ENCODE measurements around the gene PHRF1.

DNA sequence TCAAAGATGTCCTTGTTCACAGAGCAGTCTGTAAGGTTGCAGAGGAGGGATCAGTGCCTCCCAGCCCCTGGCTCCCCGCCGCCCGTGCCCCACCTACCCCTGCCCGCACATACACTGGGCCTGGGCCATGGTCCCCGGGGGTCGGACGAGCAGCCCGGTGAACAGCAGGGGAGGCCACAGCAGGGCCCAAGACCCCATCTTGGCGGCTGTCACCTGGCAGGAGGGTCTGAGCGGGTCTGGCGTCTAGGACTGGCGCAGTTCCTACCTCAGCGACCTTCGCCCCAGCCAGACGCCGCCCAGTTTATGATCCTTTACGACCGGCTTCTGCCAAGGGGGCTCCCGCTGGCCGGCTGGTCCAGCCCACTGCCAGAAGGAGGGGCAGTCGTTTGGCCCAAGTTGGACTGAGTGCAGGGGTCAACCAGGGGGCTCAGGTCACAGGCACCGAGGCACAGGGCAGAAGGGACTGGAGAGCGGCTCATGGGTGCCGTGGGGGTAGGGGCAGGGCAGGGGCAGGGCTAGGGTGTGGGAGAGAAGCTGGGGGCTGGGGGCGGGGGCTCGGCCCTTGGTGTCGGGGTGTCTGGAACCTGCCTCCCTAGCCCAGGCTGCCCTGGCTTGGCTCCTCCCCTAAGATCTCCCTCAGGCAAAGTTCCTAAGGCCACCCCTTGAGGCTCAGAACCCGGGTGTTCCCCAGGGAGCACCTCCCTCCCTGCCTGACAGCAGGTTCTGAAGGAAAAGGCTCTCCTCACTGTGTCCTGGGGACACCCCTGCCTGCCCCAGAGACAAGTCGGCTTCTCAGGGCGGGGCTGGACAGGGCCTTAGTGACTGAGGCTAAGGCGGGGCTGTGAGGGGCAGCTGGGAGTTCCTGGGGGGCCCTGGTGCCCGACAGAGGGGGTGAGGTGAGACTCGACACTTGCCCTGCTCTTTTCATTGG, 48.7 kb downstream of the PHRF1 start, which contains the start of gene CDHR5:
- no peak for TF ChIP-seq EZH2 (optimal IDR thresholded peaks at IDR 0.05; ENCODE audit: low read depth, low read length)
- no peak for TF ChIP-seq EZH2phosphoT487 (IDR thresholded peaks at IDR 0.05; ENCODE audit: low read length)
- TF ChIP-seq, protein P1, sequence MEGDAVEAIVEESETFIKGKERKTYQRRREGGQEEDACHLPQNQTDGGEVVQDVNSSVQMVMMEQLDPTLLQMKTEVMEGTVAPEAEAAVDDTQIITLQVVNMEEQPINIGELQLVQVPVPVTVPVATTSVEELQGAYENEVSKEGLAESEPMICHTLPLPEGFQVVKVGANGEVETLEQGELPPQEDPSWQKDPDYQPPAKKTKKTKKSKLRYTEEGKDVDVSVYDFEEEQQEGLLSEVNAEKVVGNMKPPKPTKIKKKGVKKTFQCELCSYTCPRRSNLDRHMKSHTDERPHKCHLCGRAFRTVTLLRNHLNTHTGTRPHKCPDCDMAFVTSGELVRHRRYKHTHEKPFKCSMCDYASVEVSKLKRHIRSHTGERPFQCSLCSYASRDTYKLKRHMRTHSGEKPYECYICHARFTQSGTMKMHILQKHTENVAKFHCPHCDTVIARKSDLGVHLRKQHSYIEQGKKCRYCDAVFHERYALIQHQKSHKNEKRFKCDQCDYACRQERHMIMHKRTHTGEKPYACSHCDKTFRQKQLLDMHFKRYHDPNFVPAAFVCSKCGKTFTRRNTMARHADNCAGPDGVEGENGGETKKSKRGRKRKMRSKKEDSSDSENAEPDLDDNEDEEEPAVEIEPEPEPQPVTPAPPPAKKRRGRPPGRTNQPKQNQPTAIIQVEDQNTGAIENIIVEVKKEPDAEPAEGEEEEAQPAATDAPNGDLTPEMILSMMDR (IDR thresholded peaks at IDR 0.05; ENCODE audit: low read length) = no peak
